Stimulated activated CD4-positive, alpha-beta T cell treated with anti-CD3 and anti-CD28 coated beads, TNF-alpha, amount 100 ng/mL, for 4 hours (primary cell): Measurements from ENCODE around the gene FAM20C.

Source experiments
- DNase-seq, 3 experiments: peaks; one replicate each; pipeline ENCODE4 v3.0.0-alpha.2; 2020; ENCODE audit warnings: low read depth in 3 of 3

The FAM20C gene

GRCh38 chr7:159370-160270 lies 32.8 kb upstream of the FAM20C start:
- no peak for DNase-seq

GRCh38 chr7:160958-161725 lies 31.2 kb upstream of the FAM20C start:
- DNase-seq = no peak

DNA sequence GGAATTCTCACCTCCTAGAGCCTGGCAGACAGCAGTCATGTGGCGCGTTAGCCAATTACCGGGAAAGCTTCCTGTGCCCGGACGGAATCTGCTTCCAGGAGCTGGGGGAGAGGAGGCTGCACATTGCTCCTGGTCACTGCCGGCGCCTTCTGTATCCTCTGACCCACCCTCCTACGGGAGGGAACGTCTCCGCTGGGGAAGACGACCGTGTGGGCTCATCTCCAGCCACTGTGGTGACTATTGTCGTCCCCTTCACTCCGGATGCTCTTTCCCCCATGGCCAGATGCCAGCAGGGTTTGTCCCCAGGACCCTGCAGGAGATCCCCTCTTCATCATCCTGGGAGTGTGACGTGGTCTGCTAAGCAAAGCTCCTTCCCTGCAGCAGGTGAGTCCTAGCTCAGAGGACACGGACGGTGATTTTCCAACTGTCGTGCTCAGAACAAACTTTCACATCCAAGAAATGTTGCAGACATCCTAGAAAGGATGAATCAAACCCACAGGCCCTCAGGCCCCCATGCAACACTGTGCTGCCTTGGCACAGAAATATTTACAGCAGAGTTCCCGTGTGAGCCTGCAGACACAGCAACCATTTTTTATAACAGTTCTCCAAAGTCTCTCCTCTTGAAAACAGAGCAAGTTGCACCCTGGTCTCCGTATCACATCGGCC lies 29.6 kb upstream of the FAM20C start:
- DNase-seq = no peak

DNA sequence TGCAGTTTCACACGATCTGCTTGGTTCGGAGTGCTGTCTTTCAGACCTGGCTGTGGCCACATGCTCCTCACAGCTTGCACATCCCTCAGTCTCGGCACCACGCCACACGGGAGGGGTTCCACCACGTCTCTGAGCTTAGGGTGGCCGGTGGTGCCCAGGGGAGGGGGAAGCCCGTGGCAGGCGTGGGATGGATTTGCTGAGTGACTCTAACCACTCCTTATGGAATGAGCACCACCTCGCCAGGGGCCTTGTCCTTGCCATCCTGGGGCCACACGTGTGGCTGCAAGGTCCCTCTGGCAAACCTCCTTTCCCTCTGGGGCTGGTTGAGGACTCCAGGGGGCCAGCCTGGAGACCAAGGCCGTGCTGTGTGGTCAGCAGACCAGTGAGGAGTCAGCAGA lies 29.1 kb upstream of the FAM20C start:
- no peak for DNase-seq

GRCh38 chr7:163971-164881 lies 28.1 kb upstream of the FAM20C start:
- no peak for DNase-seq

DNA sequence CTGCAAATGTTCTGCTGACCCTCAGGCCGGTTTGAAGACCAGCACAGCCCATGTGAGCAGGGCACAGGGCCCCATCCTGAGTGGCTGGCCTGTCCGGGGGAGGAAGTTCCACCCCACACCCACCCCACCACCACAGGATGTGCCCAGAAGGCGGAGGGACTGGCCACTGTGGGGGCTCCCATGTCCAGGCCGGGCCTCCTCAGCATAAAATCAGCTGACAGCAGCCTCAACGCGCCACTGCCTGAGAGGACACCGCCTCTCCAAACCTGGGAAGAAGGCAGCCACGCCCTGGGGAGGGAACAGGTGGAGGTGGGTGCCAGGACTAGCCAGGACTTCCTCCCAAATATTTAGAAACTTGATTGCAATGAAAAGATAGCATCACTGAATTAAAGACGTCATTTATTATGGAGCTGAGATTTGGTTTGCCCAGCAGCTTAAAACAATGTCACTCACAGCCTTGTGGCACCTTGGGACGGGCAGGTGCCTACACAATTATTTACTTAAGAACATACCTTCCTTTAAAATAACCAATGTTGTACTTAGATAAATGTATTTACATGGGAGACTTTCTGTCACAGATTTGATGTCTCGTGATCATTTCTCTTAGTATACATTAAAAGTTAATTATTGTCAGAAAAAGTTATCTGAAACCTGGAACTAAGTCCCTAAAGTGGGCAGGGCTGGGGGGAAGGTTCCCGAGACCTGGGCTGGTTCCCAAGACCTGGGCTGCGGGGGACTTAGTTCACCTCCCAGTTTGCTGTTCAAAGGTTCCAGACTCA lies 27.3 kb upstream of the FAM20C start:
- no peak for DNase-seq

GRCh38 chr7:165661-166337 lies 26.6 kb upstream of the FAM20C start:
- DNase-seq = no peak

- DNase-seq = no peak
Measured at GRCh38 chr7:166338-167060, 25.9 kb upstream of the FAM20C start.

- DNase-seq = no peak
Measured at GRCh38 chr7:167090-167855, 25.1 kb upstream of the FAM20C start.

DNA sequence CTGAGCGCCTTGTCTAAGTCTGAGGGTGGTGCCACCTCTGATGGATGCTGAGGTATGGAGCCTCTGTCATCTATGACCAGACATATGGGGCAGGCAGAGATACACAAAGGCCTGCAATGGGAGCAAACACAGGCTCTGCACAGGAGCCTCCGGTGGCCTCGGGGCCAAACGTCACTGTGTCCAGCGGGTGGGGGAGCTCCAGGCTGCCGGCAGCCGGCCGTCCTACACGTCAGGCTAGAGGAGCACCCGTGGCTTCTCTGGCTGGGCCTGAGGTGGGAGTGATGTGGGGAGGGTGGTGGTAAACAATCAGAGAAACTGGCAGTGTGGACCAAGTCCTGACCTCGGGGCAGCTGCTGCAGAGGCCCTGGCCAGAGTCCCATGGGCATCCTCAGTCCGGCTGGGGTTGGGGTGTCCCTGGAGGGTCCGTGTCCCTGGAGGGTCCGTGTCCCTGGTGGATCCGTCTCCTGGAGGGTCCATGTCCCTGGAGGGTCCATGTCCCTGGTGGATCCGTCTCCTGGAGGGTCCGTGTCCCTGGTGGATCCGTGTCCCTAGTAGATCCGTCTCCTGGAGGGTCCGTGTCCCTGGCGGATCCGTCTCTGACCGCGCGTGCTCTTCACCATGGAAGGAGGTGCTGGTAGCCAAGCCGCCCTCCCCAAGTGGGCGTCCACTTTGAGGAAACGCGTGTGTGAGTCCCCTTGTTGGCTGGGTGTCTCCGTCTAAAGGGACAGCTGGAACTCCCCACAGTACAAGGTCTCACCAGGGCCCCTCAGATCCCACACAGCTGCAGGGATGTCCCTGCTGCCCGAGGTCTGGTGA lies 24.2 kb upstream of the FAM20C start:
- DNase-seq = no peak

- DNase-seq = no peak
Measured at GRCh38 chr7:169276-170172, 22.8 kb upstream of the FAM20C start.

GRCh38 chr7:170551-171363 lies 21.6 kb upstream of the FAM20C start:
- no peak for DNase-seq

DNA sequence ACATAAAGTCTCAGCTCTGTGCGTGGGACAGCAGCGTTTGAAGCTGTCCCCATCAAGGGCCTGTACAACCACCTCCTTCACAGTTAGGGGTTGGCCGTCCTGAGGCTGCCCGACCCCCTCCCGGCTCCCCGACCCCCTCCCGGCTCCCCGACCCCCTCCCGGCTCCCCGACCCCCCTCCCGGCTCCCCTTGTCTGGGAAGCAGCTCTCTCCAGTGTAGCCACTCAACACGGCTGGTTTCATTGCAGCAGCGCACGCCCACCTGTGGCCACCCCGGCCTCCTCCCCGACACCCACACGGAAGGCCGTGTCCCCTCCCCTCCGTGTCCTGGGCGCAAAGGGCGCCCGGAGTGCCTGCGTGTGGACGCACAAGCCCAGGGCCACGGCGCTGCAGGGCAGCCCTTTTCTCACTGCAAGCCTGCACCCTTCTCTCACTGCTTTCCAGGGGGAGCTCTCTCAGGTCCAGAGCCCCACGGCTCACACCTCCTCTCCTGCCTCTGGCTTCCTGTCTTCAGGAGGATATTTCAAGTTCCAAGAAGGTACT lies 20.9 kb upstream of the FAM20C start:
- DNase-seq = no peak

DNA sequence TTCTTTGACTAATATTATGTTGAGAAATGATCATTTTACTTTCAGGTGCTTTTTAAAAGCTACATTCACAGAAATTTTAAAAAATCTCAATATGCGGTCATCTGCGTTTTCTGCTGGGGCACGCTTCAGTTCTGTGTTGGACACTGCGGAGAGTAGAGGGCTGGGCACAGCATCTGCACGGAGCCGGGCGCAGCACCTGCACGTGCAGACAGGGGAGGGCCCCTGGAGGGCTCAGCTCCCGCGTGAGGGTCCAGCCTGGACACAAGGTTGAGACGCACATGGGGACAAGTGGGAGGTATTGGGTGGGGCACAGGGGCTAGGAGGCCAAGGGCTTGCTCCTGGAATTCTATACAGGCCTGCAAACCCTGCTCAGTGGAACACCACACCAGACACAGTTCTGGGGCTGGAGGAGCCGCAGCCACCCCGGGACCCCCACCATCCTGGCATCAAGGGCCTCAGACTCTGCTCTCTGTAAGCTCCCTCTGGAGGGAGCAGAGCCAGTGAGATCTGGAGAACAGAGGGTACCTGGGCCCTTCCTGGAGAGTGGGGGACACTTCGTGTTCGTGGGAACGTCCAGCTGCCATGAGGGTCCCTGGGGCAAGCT lies 20.4 kb upstream of the FAM20C start:
- DNase-seq = no peak
